HS-27A (cell line): ENCODE data around the gene TMEM132A.

Experiments used
- DNase-seq: peaks from one replicate; pipeline ENCODE4 v3.0.0-alpha.2; 2012; ENCODE audit warnings: low read depth, missing footprints

The TMEM132A gene

DNA sequence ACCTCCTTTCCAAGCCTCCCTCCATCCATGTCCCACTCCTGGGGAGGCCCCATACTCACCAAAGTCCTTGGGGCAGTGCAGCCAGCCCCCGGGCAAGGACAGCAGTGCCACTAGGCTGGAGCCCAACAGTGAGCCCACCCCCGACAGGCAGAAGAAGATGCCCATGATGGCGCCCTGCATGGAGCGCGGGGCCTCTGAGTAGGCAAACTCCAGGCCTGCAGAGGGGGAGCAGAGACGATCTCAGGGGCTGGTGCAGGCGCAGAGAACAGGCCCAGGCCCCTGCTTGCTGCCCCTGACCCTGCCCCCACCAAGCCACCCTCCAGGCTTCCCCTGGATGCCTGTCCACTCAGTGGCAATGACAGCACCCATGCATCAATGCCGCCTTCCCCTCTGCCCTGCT is 13.6 kb downstream of the TMEM132A start:
- no peak for DNase-seq

DNA sequence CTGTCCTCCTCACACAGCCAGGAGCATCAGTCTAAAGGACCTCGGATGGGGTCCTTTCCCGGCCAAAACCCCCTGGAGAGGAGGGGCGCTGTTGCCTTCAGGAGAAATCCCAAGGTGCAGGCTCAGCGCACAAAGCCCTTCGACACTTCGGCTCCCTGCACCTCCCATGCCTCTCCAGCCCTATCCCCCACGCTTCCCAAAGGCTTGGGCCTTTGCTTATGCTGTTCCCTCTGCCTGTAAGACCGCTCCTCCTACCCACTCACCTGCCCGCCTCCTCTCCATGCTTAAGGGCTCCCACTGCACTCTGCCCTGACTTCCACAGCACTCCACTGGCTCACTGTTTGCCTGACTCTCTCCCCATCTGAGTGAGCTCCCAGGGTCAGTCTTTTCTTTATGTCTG is 14.2 kb downstream of the TMEM132A start:
- DNase-seq: no peak

DNA sequence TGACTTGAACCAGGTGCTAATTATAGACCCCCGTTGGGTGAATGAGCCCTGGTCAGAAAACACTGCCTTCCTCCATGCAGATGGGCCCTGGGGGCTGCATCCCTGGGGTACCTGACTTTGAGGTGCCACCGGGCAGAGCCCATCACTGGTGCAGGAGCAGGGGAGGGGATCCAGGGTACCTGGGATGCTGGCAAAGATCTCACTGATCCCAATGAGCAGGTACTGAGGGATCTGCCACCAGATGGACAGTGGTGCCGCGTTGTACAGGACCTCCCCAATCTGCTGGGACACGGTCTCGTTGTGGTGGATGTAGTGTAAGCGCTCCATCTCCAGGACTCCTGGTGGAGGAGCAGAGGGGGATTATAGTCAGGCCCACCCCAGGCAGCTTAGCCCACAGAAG is 15.0 kb downstream of the TMEM132A start:
- DNase-seq: no peak

DNA sequence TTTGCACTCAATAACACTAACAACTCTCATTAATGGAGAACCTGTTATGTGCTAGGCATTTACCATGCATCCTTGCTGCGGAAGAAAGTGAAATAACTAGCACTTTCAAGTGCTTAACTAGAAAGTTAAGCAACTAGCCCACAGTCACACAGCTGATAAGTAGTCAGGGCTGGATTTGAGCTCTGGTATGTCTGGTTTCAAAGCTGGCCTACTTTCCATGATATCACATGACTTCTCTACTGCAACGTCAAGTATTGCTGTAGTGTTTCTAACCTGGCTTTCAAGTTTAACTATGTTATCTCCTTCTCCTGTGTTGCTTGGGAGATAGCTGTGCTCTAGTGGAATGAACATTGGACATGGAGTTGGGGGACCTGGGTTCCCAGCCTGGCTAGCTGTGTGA is 15.6 kb downstream of the TMEM132A start:
- DNase-seq: no peak

DNA sequence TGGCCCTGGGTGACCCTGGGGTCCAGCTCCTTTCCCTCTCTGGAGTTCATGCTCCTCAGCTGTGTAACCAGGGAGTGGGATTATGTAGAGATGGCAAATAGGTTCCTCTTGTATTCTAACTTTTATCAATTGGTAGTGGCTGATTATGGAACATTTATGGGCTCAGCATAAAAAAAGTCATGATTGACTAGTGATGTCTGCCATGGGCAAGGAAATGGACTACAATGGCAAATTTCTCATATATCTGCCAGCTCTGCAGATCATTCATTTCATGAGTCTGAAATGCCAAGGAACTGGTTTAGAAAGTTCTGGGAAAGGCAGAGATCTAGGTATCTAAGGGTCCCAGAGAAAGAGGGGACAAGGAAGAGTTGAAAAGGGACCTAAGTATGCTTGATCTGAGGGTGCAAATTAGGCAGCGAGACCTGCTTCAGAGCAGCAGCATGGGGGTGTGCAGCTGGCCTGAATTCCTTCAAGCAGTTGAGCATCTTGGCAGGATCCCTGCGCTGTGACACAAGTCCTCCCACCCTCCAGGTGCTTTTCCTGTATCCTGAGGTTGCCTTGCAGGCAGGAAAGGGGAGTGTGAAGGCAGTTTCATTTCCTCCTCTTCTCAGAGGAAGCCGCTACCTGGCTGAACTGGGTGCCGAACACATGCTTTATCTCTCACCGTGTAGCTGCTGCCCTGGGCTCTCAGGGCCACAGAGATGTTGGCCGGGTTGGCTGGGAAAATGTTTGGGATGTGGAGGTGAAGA is 17.3 kb downstream of the TMEM132A start:
- no peak for DNase-seq

DNA sequence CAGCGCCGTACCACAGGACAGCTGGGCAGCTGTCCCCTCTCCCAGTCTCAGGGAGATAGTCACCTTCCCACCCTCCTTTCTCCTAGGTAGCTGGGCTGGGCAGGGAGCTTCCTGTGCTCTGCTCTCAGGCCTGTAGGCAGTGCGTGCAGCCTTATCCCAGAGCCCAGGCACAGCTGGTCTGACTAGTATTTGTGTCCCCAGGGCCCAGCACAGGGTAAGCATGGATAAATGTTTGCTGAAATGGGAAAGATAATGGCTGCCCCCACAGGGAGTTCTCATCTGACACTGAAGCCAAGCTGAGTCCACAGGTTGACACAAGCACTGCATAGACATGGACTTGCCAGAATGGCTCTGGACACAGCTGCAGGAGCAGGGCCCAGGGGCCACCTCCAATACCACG is 18.0 kb downstream of the TMEM132A start:
- DNase-seq: no peak

DNA sequence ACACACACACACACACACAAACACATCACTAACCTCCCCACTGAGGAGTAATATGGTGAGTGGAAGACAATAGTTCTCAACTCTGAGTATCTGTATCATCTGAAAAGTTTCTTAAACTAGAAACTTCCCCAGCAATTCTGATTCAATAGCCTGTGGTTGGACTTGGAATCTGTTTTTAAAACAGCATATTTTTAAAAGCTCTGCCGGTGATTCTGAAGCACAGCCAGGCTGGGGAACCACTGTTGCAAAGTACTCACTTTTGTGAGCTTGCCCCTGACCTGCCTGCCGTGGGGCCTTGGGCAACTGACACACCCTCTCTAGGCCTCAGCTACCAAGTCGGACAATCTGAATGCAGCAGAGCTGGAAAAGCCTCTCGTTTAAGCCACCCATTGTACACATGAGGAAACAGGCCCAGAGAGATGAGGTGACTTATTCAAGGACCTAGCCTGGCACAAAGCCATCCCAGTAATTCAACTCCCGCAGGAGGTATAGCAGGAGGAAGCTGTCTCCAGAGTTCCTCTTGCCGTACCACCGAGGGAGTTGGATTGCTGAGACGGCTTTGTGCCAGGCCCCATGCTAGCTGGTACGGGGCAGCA is 18.8 kb downstream of the TMEM132A start:
- DNase-seq: no peak

DNA sequence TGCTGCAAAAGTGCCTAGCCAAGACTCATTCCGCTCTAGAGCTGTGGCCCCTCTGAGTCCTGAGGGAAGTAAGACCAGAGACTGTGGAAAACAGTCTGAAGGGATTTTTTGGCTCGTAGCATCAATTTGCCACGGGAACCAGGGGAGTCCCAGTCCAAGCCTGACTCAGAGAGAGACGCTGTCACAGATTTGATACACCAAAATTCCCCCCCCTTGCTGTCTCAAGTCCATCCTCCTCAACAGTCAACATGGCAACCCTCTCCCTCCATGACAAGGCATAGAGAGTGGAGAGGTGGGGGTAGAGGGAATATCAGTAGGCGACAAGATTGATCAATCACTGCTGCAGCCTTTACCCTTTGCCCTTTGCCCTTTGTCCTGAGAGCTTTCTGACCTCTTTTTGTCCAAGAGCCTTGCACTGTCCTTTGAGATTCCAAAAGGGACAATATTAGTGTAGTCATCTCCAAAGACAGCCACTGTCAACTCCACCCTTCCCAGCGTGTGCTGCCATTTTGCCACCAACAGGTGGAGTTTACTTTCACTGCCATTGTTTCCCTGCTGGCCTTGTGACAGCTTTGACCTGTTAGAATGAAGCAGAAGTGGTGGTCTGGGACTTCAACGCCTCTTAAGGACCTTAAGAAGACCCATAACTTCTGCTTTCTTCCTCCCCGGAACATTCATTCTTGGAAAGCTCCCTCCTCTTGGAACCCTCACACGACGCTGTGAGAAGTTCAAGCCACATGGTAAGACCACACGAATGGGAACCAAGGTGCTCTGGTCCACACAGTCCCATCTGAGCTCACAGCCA is 20.4 kb downstream of the TMEM132A start:
- no peak for DNase-seq

DNA sequence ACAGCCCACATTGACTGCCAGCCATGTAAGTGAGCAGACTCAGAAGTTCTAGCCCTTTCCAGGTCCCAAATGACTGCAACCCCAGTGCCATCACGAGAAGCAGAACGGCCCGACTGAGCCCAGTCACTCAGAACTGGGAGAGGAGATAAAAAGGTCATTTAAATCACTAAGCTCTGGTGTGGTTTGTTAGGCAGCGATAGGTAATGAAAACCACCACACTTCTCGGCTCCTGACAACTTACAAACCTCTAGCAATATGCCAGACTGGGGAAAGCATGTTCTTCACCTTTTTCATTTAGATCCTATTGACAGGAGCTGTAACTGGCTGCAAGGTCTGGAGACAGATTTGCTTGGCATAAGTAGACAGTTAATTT is 21.0 kb downstream of the TMEM132A start:
- no peak for DNase-seq

DNA sequence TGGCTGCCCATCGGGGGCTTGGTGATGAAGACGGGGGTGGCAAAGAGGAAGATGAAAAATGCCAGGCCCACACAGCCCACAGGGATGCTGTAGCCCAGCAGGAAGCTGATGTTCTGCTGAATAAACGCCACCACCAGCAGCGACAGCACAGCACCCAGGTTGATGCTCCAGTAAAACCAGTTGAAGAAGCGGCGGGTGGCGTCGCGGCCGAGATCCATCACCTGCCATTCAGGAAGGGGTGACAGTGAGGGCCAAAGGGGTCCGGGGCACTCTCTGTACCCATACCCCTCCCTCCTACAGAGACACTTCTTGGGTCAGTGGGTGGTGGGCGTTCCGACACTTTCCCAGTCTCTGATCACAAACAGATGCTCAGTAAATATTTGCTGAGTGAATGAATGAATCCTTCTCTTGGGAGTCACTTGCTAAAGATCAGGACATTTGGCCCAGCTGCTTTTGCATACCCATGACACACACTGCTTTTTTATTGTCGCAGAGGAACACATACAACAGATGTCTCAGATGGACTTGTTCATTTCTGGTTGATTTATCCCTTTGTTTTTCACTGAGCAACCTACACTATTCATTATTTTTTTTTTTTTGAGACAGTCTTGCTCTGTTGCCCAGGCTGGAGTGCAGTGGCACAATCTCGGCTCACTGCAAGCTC is 22.5 kb downstream of the TMEM132A start:
- no peak for DNase-seq

DNA sequence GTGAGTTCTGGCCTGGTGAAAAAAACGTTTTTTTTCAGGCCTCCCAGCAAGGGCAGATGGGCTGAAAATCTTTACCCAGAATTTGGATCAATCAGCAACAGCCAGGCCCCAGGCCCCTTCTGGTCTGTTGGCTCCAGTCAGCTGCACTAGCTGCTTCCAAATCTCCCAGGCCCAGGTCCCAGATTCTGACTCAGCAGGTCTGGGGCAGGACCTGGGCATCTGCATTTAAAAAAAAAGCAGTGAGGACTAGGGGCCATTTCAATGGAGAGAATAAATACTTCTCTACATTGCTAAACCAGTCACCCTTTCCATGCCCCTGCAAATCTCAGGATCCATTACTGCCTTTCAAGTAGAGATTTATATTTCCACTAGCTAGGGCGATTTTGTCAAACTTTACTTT is 23.4 kb downstream of the TMEM132A start:
- no peak for DNase-seq

DNA sequence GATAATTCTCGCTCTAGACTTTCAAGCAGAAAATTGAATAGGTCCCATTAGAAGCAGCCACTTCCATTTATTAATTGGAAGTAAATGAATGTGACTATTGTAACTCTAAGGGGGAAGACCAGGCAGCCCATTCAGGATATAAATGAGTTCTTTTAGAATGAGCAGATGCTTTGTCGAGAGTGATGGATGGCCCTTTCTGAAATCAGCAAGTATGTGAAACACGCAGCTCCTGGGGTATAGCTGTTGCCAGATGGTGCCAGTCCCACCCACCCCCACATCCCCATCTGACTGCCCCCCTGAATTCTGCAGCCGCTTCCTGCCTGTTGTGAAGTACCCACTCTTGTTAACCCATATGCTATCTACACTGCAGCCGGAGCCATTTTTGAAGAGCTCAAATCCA is 24.0 kb downstream of the TMEM132A start:
- no peak for DNase-seq

DNA sequence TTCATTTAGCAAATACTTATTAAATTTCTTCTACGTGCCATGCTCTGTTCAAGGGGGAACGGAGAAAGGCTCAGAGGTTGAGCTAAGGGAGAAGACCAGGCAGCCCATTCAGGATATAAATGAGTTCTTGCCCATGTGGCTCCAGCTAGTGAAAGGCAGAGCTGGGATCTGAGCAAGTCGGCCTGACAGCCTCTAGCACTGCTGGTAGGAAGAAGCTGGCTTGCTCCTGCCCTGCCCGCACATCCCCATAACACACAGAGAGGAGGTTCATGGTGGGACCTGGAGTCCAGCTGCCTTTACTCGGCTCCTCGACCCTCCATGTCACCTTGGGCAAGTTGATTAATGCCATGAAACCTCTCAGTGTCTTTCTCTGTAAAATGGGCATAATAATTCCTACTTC is 25.8 kb downstream of the TMEM132A start:
- DNase-seq: no peak

DNA sequence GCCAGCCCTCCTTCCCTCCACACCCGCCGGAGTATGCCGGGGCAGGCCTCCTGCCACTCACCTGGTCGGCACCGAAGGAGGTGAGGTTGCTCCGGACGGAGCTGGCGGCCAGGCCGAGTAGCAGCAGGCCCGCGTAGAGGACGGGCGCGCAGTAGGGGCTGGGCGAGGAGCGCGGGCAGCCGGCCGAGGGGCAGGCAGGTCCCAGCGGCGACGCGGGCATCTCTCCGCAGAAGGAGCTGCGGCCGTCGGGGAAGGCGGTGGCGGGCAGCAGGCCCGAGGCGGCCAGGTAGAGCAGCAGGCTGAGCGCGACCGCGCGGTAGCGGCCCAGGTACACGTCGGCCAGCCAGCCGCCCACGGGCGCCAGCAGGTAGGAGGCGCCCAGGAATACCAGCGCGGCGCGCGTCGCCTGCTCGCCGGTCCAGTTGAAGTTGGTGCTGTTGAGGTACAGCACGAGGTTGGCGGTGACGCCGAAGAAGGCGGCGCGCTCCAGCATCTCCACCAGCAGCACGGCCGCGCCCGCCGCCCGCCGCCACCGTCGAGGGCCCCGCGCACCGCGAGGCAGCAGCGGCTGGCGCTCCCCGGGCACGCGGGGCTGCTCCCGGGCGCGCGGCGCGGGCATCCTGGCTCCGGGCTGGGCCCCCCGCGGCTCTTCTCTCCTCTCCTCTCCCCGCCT is 26.8 kb downstream of the TMEM132A start:
- no peak for DNase-seq

DNA sequence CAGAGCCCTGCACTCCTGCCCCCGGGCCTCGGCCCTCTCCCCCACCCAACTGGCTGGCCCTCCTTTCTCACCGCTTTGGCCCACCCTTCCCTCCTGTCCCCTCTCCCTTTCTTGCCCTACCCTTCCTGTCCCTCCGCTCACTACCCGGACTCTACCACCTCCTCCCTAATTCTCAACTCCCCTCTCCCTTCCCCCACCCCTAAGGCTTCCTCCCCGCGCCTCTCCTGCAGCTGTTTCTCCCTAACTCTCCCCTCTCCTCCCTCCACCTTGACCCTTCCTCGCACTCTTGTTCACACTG is 27.3 kb downstream of the TMEM132A start:
- DNase-seq: no peak

DNA sequence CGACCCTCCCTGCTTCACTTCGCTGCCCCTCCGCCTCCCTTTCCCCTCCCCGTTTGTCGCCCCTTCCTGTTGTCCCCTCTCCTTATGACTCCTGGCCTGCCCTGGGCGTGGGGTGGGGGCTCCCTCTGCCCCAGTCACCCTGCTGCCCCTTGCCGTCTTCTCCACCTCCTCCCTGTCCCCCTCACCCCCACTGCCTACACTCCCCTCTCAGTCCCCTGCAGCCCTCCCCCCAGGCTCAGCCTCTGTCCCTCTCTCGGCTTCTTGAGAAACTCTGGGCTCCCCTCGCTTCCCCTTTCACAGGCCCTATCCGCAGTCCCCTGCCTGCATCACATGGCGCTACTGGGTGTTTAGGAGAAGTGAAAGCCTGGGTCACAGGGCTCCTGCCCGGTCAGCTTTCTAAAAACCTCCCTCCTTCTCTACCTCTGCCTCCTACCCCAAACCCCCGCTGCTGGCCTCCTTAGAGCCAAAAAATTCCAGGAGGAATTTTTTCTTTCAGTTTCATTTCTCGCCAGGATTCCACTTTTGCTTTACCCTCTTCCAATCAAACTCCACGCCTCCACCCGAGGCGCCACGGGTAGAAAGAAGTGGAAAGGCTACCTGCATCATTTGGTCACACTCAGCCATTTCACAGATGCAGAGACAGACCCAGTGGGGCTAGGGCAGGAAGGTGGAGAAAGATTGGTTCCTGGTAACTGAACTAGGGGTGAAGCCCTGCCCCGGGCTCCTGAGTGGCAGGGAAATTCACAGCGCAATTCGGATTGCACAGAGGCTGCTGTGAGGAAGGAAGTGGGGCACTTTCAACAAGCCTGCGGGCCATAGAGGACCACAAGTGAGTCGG is 27.9 kb downstream of the TMEM132A start, which contains the start of gene SLC15A3:
Gene SLC15A3 (minus strand): TSS at position 273 of the 838 bp plus-strand sequence. CDS start 625 bp downstream, outside the sequence.
- no peak for DNase-seq

DNA sequence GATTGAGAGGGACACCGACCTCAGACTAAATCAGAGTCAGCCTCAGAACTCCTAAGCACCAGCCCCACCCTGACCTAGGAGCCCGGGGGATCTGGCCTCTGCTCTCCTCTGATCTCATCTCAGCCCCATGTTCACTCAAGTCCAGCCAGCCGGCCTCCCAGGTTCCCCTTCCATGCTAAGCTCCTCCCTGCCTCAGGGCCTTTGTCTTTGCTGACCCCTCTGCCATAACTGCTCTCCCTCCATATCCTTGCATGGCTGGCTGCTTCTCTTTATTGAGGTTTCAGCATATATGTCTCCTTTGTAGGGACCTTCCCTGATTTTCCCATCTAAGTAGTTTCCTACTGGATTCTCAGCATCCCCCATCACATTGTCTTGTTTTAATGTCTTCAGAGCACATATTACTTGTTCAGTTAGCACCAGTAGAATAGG is 28.5 kb downstream of the TMEM132A start:
- no peak for DNase-seq

DNA sequence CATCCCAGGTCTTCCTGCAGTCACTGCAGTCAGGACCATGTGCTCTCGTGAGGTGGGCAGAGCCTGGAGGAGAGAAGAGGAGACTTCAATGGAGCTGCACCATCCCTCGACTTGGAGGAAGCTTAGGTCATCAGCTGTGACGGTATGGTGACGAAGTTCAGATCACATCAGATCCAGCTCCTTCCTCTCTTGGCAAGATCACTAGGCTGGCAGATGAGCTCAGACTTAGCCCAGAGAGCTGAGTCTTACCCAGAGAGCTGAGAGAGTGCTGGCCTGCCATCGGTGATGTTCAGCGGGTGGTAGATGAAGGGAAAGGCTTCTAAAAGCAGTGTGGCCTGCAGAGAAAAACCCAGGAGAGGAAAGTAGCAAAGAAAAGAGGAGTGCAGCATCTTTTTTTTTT is 29.5 kb downstream of the TMEM132A start:
- no peak for DNase-seq

DNA sequence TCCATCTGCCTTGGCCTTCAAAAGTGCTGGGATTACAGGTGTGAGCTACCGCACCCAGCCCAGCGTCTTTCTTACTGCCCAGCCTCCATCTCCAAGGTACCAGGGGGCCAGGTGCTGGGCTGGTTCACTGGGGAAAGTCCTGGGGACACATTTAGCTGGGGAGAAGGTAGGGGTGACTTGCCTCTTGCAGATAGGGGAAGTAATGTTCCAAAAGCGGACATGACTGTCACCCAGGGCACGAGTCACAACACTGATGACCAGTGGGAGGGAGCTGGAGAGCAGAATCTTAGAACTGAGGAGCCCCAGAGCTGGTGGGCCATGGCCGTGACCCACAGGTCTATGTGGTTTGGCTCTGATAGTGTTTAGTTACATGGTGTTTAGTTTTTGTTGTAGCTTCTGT is 30.2 kb downstream of the TMEM132A start:
- DNase-seq: no peak

DNA sequence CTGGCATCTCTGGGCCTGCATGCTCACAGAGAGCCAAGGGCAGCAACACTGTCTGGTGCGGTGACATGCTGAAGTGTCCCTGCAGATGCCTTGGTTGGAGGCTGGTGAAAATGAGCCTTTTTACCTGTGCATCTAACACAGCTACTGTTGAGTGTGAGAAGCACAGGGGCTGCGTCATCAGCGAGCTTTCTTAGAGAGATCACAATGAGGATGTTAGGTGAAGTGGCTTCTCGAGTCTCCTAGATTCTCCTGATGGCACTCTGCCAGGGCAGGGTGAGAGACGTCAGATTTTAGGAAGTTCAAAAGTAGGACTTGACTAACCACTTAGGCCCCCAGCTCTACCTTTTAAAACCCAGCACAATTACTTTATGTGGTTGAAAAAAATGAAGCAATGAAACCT is 31.3 kb downstream of the TMEM132A start:
- no peak for DNase-seq

DNA sequence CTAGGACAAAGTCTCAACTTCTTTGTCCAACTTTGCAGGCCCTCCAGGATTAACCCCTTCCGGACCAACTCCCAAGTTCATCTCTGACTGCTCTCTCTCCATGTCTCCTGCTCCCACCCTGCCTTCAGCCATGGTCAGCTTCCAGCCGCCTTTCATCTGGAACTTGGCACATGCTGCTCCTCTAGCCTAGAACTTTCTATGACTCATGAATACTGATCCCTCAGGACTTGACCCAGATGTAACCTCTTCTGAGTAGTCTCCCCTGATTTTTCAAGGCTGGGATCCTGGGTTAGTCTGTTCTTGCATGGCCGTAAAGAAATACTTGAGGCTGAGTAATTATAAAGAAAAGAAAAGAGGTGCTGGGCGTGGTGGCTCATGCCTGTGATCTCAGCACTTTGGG is 32.9 kb downstream of the TMEM132A start:
- no peak for DNase-seq
